Lung (tissue), 12 donors: Measurements from ENCODE around the gene FAM219B. TPM values are rescaled to one million over a fixed set of nuclear protein-coding genes. Genes with fewer than 3 reads are reported as not detected.

Experiments
- ATAC-seq: fragments of 200-7000 bp; cut with Tn5 transposase; one replicate; pipeline ENCODE4 v1.9.1; 2020; ENCODE audit warnings: moderate number of reproducible peaks; ENCODE audit not compliant: insufficient read depth, low FRiP score
- DNase-seq, 3 donors: peaks; one replicate each; pipeline ENCODE4 v3.0.0-alpha.2; 2013 to 2017
- H3K27ac ChIP-seq, 2 donors: one replicate each; pipeline ENCODE4 v1.5.1; 2013; ENCODE audit warnings: mild to moderate bottlenecking in 2 of 2, moderate library complexity in 2 of 2, control low read depth in 1 of 2, inconsistent platforms in 1 of 2, low read depth in 1 of 2, low read length in 1 of 2
- H3K27me3 ChIP-seq, 3 donors: one replicate each; pipeline ENCODE4 v1.5.1; 2013; ENCODE audit warnings: low read length in 2 of 3; ENCODE audit not compliant: control insufficient read depth in 3 of 3, insufficient read depth in 3 of 3
- H3K36me3 ChIP-seq, 4 donors: one replicate each; pipeline ENCODE4 v1.5.1; 2013; ENCODE audit warnings: low read length in 4 of 4, mild to moderate bottlenecking in 1 of 4, moderate library complexity in 1 of 4; ENCODE audit not compliant: control insufficient read depth in 4 of 4, insufficient read depth in 4 of 4
- H3K4me1 ChIP-seq, 5 donors: one replicate each; pipeline ENCODE4 v1.5.1; 2013; ENCODE audit warnings: low read length in 5 of 5, mild to moderate bottlenecking in 2 of 5, moderate library complexity in 1 of 5; ENCODE audit not compliant: control insufficient read depth in 5 of 5, insufficient read depth in 5 of 5
- H3K4me3 ChIP-seq: one replicate; pipeline ENCODE4 v1.5.1; 2013; ENCODE audit warnings: mild to moderate bottlenecking, control low read depth, moderate library complexity
- H3K9ac ChIP-seq, 2 donors: one replicate each; pipeline ENCODE4 v1.5.1; 2013; ENCODE audit warnings: low read length in 2 of 2, control low read depth in 1 of 2; ENCODE audit not compliant: insufficient read depth in 1 of 2
- H3K9me3 ChIP-seq, 4 donors: one replicate each; pipeline ENCODE4 v1.5.1; 2013; ENCODE audit warnings: low read length in 3 of 4, mild to moderate bottlenecking in 1 of 4, moderate library complexity in 1 of 4; ENCODE audit not compliant: control insufficient read depth in 4 of 4, insufficient read depth in 3 of 4
- CTCF ChIP-seq: IDR thresholded peaks from 2 replicates; pipeline ENCODE4 v1.5.1; 2012; ENCODE audit warnings: mild to moderate bottlenecking; ENCODE audit errors: control extremely low read depth, extremely low read depth
- WGBS, 2 donors: extraction: QIAGEN DNeasy Blood & Tissue Kit; methylation state at CpG; one replicate each; pipeline ENCODE4 v1.1.7; 2013; 5-methylcytosine and 5-hydroxymethylcytosine counted together
- polyA plus RNA-seq, 2 donors: library from polyadenylated mRNA; stranded (reverse); fragments of 200-250 nt; gene quantifications; one replicate each; pipeline ENCODE4 v1.2.1, GENCODE V29; 2013
- total RNA-seq, 2 donors: library from RNA; depleted of rRNA in 1 of 2; stranded (reverse); fragments of >200 nt in 1 of 2; gene quantifications; one replicate each; pipeline ENCODE4 v1.2.1, GENCODE V29; 2014 to 2021
- donor health status: control.
- donor health status: control.
- donor health status: Bipolar disorder and iron deficiency.
- donor health status: healthy.
- donor health status: DM: yes; HTN: yes; CAD: no.

Gene FAM219B
- total and polyA plus RNA-seq, 4 donors: 32.4 to 88.4 (median 42.5) TPM

GRCh38 chr15:74873036-74873755 is 33.5 kb downstream of the FAM219B start, which contains the start of gene SCAMP2:
Gene SCAMP2 (minus strand): TSS chr15:74873365. CDS start chr15:74873255, 110 bp downstream.
- WGBS, 2 donors: 1% methylated on average over 41 to 50 of the region's 52 CpGs
- Histone ChIP-seq H3K9ac (peak within 1 kb of the TSS; percentile 56 to 77), H3K36me3 (no peaks in the 10 kb centered on the region), H3K27me3 (no peaks in the 10 kb centered on the region), H3K27ac (peak within 1 kb of the TSS; percentile 96 to 99), H3K4me1 (peaks cover 7 to 25% (median 18%) of the 10 kb centered on the region in 5 donors), H3K4me3 (peak within 1 kb of the TSS; percentile 89), H3K9me3 (no peaks in the 10 kb centered on the region)
- peak; percentile 94 to 96 (median 96) for DNase-seq
- TF ChIP-seq CTCF: no peak
- ATAC-seq: peak; percentile 90

- 0 to 1% methylated on average over 11 of the region's 11 CpGs for WGBS, 2 donors
- peaks cover 7 to 27% (median 18%) of the 10 kb centered on the region in 5 donors for H3K4me1 ChIP-seq
- no peaks in the 10 kb centered on the region for H3K9me3 ChIP-seq
- ATAC-seq (no peak), DNase-seq (no peak)
- H3K27me3 ChIP-seq: no peaks in the 10 kb centered on the region
- TF ChIP-seq CTCF: no peak
- no peaks in the 10 kb centered on the region for H3K36me3 ChIP-seq
- peak overlapping the region; percentile 96 to 99 for H3K27ac ChIP-seq
- H3K4me3 ChIP-seq: peak overlapping the region; percentile 89
- H3K9ac ChIP-seq: peak overlapping the region; percentile 40 to 56
Observed at GRCh38 chr15:74872702-74873035, 34.0 kb downstream of the FAM219B start.

- 12% methylated on average over 6 of the region's 6 CpGs for WGBS, 2 donors
- ATAC-seq (no peak), DNase-seq (no peak)
Observed at GRCh38 chr15:74870436-74871215, 36.0 kb downstream of the FAM219B start.

More at GRCh38 chr15:74870436-74871215, 36.0 kb downstream of the FAM219B start:
- H3K4me3 ChIP-seq: no peak overlapping the region
- peaks cover 7 to 34% (median 18%) of the 10 kb centered on the region in 5 donors for H3K4me1 ChIP-seq
- no peaks in the 10 kb centered on the region for H3K36me3 ChIP-seq
- peak overlapping the region; percentile 71 to 81 for H3K27ac ChIP-seq
- no peak for TF ChIP-seq CTCF
- peak overlapping the region in 1 of 2 donors; percentile 17 for H3K9ac ChIP-seq
- no peaks in the 10 kb centered on the region for H3K9me3 ChIP-seq
- no peaks in the 10 kb centered on the region for H3K27me3 ChIP-seq
